Activated T-helper 1 cell treated with Interleukin-2 at 50 U/mL for 16 hours (primary cell): Measurements from ENCODE around the gene NDUFA6.
A peak's percentile ranks its signal among the peaks of the same experiment; 100 is the strongest.

ENCODE experiments used
- DNase-seq: peaks from one replicate; pipeline ENCODE4 v3.0.0-alpha.2; 2020; ENCODE audit warnings: low read depth

The NDUFA6 gene

DNA sequence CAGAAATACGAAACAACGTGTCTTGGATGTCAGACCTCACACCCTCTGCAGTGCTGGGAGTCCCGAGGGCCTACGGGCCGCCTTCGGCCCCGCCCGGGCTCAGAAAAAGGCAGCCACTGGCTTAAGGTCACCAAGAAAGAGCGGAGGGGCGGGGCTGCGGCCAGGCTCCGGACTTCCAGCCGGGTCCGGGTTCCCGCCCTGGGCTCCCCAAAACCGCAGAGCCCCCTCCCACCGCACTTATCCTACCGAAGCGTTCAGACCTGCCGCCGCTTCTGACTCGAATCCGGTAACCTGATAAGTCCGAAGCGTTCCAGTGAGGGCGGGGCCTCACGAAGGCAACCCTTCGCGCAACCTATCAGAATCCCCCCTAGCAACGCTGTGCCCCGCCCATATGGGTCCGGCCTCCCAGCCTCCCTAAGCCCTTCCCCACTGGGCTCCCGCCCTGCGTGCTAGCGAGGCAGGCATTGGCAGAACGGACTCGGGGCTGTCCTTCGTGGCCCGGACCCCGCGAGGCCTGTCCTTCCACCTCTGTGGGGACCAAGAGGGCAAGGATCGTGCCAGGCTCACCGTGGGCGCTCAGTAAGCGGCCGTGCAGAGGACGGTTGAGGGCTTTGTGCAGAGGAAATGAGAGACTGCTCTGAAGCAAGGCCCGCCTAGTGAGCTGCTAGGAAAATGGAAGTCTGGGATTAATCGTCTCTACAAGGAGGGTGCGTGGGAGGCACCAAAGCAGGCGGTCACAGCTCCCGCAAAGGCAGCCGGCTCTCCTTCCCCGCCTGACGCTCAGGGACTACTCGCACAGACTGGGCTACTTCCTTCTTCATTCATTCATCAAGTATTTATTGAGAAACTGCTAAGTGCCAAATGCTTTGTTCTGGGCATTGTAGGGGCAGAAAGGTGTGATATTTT lies 19.8 kb downstream of the NDUFA6 start, which contains the start of gene NAGA:
Gene NAGA (minus strand): TSS at position 296 of the 906 bp plus-strand sequence. CDS start 515 bp downstream, outside the sequence.
- peak; percentile 79 for DNase-seq

DNA sequence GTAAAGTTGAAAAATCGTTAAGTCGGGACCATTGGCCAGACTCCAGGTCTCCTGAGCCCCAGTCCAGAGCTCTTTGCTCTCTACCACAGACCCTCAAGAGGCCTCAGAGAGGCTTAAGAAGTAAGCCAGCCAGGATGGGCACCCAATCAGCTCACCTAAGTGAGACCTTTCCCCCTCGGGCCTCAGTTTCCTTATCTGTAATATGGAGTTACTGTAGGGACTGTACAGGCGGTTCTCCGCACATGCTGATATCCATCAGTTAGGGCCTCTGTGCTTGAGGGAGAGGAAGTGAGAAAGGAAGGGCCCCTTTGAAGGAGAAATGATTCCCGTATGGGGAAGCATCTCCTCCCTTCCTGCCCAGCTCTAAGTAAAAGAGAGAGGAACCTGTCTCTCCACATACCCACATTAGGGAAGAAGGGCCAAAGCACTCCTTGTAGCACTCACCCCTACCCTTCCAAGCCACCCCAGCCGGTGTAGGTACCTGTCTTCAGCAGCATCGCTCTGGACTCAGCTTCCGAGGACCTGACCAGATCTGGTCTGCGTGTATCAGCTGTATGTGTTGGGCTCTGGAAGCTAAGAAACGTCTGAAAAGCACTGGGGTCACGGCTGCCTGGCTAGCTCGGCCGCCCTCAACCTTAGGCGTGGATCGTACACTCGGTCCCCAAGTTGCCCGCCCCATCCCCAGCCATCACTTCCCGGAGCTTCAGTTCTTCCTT lies 20.6 kb downstream of the NDUFA6 start:
- DNase-seq = no peak

DNA sequence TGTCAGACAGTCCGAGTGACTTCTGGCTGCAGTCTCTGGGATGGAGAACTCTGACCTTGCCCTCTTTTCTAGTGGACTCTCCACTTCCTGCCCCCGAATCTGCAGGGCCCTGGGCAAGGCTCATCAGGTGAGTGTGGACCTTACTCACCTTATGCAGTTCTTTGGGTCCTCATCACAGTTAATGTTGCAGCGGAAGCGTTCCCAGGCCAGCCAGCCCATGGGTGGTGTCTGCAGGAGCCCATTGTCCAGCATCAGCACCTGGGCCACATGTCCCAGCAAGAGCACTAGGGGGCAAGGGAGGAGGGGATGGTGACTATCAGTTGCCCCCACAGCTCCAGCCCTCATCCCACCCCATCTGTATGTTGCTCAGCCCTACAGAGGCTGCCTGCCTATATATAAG lies 22.3 kb downstream of the NDUFA6 start:
- no peak for DNase-seq

DNA sequence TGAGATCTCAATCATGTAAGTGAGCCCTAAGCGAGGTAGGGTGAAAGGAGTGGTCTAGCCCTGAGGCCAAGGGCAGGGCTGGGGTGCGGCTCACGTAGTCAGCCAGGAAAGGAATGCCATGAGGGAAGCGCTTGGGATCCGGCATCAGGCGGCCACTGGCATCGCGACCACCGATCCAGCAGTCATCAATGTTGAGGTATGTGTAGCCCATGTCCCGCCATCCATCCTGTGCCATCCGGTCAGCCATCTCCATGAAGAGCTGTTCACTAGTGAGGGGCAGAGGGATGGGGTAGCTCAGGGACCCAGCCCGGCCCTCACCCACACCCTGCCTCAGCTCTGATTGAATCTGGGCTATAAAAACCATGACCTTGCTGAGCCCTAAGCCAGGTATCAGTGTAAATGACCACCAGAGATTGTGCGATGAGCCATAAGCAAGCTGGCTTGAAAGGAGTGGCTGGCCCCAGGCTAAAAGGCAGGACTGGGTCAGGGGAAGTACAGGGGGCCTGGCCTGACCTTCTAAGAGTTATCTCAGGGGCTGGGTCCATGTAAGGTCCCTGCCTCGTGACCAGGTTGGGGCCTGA lies 22.8 kb downstream of the NDUFA6 start:
- no peak for DNase-seq

DNA sequence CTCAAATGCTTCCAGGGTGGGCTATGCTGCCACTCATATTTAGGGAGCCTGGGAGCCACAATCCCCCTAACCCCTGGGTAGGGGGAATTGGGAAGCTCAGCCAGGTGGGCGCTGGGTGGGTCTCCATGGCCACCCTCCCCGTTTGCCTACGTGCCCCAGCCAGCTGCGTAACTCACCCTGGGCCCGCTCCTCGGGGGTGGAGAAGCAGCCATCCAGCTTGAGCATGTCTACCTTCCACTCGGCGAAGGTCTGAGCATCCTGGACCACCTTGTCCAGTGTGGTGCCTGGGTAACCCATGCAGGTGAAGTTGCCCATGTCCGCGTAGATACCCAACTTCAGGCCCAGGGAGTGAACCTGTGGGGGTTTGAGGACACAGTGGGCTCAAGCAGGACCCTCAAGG lies 23.6 kb downstream of the NDUFA6 start:
- no peak for DNase-seq

DNA sequence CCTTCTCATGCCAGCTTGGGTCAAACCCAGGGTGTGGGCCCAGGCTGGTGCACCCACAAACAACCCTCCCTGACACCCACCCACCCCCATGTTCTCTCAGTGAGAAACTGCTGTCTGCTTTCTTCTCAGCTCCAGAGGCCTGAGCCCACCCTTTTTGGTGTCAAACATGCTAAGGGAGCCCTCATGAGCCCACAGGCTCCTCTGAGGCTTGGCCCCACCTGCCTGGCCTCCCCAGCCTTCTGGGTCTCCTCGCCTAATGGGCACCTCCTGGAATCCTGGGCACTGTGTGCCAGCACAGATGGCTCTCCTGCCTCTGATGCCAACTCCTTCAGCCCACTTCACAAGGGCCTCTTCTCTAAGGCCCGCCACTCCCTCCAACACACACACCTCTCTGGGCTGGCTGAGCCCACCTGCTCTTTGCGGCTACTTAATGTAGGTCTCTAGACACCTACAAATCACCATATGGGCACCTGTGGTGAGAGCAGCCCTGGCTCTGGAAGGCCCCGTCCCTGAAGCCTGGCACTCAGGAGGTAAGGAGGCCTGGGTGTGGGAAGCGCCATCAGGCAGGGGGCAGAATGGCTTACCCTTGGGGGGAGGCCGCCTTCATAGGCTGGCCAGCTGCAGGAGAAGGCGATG lies 24.3 kb downstream of the NDUFA6 start:
- DNase-seq = no peak

DNA sequence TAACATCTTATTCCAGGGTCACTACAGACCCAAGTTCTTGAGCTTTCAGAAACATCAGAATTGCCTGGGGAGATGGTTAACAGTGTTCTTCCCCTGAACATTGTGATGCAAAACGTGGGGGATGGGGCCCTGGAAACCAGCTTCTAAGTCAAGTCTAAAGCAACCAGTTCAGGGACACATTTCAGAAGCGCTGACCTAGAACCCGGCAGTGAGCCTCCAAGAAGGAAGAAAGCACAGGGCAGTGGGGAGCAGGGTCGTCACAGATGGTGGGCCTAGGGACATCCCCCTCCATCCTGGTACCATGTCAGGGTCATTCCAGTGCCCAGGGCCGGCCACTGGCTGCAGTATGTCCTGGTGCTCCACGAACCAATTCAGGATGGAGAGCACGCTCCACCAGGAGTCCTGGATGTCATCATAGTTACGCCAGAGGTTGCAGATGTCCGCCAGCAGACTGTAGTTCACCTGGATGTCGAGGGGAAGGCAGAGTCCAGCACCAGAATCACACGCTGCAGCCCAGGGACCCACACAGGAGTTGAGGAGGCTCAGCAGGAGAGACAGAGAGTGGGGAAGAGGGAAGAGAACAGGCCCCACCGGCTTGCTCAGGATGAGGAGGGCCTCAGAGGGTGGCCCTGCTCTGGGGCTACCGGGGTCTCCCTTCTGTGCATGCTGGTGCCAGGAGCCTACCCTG lies 25.0 kb downstream of the NDUFA6 start:
- no peak for DNase-seq

DNA sequence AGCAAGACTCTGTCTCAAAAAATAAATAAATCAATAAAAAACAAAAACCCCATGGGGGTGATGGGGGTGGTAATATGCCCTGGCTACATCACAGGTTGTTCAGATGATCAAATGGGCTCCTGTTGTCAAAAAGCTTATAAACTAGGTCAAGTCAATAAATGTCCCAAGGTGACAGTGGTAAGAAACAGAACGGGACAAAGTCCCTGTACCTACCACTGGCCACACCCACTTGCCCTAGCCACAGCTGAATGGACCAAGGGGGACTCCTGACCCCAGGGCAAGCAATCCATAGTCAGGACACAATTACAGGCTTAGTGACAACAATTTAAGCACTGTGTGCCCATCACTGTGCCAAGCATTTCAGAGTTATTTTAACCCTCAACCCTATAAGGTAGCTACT lies 25.9 kb downstream of the NDUFA6 start:
- no peak for DNase-seq

DNA sequence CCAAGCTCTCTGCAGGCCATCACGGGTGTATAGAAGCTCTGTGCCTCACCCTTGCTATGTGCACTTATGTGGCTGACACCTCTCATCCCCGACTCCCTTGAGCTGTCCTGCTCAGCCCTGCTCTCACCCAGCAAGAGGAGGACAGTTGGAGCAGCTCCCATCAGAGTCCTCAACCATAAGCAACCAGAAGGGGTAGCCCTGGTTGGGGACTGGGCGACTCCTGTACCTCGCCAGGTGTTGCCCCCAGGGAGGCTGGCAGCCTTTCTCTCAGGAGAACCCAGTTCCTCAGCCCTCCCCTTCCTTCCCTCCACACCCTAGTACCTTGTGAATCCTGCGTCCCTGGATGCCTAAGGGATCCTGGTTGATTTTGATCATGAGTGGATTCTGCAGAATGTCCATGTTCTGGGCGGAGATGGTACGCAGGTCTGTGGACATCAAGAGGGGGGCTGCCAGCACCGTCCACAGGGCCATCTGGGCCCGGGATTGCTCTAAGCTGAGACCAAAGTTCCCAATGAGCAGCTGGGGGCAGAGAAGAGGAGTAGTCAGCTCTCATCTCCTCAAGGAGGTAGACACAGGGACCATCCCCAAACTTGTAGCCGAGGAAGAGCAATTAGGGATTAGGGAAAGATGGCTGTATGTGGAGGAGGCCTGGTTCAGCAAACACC lies 27.9 kb downstream of the NDUFA6 start:
- DNase-seq = no peak

DNA sequence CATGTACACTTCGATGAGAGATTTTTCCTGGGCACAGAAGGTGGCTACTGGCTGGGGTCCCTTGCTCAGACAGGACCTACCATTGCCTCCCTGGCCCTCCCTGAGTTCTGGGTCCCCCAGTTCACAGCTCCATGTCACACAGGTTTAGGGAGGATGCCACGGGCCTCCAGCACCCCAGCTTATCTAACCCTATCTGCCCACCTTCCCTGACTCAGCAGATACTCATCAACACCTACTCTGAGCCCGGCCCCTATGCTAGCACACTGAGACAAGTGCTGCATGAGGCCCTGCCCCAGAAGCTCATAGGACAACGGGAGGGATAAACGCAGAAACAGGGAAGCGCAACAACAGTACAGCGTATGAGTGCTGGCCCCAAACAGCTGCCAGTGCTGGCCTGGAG lies 29.5 kb downstream of the NDUFA6 start:
- DNase-seq = no peak

DNA sequence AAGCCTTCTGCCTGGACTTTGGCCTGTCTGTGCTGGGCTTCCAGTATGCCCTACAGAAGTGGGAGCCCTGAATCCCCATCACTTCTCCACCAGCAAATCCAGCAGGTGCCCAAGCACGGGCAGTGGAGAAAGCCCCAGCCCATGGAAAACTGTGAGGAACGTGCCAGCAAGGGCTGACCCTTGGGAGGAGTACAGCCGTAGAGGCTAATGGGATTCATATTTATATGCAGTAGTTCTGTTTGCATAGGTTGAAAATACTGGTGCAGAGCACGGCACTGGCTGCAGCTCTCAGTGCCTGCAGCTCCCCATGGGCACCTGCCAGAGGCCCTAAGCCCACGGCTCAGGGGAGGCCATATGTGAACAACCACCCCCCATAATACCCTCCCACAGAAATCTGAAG lies 30.1 kb downstream of the NDUFA6 start:
- no peak for DNase-seq

DNA sequence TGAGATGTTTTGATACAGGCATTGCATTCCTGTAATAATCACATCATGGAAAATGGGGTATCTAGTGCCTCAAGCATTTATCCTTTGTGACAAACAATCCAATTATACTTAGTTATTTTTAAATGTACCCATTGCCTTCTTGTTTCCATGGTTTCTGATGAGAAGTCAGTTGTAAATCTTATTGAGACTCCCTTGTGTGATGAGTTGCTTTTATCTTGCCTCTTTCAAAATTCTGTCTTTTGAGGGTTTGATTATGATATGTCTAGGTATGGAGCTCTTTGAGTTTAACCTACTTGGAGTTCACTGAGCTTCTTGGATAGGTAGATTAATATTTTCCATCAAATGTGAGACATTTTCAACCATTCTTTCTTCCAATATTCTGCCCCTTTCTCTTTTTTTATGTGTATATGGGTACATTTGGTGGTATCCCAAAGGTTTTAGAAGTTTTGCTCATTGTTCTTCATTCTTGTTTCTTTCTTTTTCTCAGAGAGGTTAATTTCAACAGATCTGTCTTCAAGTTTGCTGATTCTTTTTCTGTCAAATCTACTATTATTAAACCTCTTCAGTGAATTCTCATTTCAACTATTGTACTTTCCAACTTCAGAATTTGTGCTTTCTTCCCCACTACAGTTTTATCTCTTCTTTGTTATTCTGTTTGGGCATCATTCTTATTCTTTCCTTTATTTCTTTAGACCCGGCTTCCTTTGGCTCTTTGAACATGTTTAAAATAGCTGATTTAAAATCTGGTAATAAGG lies 33.6 kb downstream of the NDUFA6 start:
- no peak for DNase-seq

DNA sequence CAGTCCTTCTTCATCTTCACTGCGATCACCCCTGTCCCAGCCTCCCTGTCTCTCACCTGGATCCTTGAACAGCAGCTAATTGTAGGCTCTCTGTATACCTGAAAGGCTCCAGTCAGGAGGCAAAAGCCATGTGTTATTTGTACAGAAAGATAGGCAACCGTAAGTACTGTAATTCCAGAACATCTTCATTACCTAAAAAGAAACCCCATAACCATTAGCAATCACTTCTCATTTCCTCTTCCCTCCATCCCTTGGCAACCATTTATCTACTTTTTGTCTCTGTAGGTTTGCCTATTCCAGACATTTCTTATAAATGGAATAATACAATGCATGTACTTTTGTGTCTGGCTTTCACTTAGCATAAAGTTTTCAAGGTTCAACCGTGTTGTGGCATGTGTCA lies 37.8 kb downstream of the NDUFA6 start:
- DNase-seq = no peak

DNA sequence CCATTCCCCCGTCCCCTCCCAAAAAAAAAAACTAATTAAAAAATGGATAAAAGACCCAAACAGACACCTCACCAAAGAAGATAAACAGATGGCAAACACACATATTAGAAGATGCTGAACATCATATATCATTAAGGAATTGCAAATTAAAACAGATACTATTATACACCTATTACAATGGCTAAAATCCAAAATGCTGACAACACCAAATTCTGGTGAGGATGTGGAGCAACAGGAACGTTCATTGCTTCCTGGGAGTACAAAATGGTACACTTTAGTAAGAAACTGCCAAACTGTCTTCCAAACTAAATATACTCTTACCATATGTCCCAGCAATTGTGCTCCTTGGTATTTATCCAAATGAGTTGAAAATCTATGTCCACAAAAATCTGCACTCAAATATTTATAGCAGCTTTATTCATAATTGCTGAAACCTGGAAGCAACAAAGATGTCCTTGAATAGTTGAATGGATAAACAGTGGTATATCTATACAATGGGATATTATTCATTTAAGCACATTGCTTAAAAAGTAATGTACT lies 39.9 kb downstream of the NDUFA6 start:
- DNase-seq = no peak

DNA sequence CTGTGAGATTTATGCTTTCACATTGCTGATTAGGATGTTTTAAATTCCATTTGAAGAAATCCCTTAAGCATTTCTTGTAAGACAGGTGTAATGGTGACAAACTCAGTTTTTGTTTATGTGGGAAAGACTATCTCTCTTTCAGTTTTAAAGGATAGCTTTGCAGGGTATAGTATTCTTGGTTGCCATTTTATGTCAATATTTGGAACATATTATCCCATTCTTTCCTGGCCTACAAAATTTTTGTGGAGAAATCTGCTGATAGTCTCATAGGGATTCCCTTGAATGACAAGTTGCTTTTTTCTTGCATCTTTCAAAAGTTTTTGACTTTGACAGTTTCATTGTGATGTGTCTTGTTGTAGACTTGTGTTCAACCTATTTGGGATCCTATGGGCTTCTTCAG lies 48.8 kb downstream of the NDUFA6 start:
- DNase-seq = no peak

DNA sequence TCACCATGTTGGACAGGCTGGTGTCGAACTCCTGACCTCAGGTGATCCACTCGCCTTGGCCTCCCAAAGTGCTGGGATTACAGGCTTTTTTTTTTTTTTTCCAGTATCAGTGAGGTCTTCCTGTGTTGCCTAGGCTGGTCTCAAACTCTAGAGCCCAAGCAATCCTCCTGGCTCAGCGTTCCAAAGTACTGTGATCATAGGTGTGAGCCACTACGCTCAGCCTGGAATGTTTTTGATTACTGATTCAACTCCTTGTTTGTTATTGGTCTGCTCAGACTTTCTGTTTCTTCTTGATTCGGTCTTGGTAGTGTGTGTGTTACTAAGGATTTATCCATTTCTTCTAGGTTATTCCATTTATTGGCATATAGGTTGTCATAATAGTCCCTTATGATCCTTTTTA lies 51.3 kb downstream of the NDUFA6 start:
- no peak for DNase-seq
